Measurements from ENCODE around the gene ZDHHC15.

GRCh38 chrX:75483933-75484332, 38.9 kb downstream of the ZDHHC15 start:
- TF ChIP-seq CTCF (IDR thresholded peaks at IDR 0.05) (no peak), POLR2A (IDR thresholded peaks at IDR 0.05) (no peak)

Data from lower leg skin (tissue), 3 donors.